Measurements from ENCODE around the gene COL15A1.

GRCh38 chr9:98978231-98978681, 34.5 kb downstream of the COL15A1 start:
- TF ChIP-seq, protein P1, sequence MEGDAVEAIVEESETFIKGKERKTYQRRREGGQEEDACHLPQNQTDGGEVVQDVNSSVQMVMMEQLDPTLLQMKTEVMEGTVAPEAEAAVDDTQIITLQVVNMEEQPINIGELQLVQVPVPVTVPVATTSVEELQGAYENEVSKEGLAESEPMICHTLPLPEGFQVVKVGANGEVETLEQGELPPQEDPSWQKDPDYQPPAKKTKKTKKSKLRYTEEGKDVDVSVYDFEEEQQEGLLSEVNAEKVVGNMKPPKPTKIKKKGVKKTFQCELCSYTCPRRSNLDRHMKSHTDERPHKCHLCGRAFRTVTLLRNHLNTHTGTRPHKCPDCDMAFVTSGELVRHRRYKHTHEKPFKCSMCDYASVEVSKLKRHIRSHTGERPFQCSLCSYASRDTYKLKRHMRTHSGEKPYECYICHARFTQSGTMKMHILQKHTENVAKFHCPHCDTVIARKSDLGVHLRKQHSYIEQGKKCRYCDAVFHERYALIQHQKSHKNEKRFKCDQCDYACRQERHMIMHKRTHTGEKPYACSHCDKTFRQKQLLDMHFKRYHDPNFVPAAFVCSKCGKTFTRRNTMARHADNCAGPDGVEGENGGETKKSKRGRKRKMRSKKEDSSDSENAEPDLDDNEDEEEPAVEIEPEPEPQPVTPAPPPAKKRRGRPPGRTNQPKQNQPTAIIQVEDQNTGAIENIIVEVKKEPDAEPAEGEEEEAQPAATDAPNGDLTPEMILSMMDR (IDR thresholded peaks at IDR 0.05; ENCODE audit: insufficient read depth, low read length) = no peak
- TF ChIP-seq POLR2AphosphoS5 (IDR thresholded peaks at IDR 0.05; ENCODE audit: low read depth) = no peak
